HG03575 (cell line): Measurements from ENCODE around the gene SHANK1.

Source experiments
- ATAC-seq: cut with Tn5 transposase; IDR thresholded peaks from one replicate; pipeline ENCODE4 v1.9.1; 2021; ENCODE audit not compliant: unreplicated experiment, insufficient number of reproducible peaks, low FRiP score; ENCODE audit errors: extremely low read depth

The SHANK1 gene

DNA sequence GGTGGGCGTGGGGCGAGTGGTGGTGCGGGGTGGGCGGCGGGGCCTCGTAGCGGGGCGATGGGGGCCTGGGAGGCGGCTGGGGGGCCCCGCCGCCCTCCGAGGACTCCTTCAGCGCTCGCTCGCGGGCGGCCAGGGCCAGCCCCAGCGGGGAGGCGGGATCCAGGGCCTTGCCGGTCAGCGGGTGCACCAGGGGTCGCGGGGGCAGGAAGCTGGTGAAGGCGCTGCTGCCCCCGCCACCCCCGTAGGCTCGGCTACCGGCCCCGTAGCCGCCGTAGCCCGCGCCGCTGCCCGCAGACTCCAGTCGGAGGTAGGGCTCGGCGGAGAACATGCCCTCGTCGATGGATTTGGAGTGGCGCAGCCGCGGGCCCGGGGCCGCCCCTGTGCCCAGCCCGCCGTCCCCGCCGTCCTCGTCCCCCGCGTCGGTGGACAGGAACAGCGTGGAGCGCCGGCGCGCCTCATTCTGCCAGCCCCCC lies 51.8 kb downstream of the SHANK1 start:
- no peak for ATAC-seq

DNA sequence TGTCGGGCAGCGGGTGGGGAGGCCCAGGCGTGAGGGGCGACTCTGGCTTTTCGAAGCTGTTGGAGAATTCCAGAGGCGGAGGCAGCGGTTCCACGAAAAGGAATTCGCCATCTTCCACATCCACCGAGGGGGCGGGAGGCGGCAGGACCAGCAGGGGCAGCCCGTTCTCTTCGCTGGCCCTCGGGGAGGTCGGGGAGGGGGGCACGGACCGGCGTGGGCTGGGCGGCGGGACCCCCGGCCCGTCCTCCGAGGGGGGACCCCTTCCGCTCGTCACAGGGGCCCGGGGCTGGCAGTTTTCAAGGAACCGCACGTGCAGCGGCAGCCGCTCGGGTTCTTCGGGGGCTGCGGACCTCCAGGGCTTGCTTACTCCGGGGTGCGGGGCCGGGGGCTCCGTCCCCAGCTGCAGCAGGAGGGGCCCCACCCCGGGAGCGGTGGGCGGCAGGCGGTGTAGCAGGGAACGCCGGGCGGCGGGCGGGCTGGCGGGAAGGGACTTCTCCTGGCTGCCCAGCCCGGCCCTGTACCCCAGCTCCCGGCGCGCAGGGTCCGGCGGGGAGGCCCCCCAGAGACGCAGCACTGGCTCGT lies 52.3 kb downstream of the SHANK1 start:
- no peak for ATAC-seq

DNA sequence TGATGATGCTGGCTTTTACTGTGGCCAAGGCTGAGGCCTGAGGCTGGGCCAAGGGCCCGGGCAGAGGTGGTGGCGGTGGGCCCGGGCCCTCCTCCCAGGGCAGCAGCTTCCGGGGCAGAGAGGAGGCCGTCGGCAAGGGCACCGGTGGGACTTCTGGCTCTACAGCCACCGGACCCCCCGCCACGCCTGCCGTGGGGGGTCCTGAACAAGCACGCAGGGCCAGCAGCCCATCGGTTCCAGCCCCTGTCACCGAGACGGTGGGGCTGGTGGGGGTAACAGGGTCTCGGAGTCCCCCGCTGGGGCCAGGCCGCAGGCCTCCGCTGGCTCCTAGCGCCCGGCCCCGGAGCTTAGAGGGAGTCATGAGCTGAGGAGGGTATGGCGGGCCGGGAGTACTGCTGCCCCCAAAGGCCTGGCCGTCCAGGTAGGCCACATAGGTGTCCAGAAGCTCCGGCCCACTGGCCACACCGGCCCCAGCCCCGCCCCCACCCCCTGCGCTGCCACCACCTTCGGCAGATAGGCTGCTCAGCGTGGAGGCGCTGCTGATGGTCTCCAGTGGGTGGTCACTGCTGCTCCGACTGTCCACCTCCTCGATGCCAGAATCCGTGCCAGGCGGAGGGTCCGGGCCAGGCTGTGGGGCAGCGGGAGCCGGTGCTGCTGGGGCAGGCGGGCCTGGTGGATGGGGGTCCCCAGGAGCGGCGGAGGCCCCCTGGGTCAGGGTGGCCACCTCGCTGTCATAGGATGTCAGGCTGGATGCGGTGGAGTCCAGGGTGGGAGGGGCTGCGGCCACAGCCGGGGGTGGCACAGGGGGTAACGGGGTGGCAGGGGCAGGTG lies 53.0 kb downstream of the SHANK1 start:
- no peak for ATAC-seq

DNA sequence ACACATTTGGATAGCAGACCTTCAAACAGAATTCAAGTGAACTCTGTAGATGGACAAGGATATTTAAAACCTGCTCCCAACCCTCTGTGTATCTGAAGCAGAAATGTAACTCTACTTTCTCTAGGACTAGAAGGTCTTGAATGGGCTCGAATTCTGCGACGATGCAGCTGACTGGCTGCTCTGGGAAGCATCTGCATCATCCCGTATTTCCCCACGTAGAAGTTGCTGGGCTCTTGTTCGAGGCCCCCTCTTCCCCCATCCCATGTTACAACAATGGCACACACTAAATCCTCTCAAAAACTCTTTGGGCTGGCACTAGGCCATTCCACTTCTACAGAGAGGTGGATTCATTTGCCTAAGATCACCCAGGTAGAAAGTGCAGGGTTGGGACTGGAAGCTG lies 55.4 kb downstream of the SHANK1 start:
- no peak for ATAC-seq

DNA sequence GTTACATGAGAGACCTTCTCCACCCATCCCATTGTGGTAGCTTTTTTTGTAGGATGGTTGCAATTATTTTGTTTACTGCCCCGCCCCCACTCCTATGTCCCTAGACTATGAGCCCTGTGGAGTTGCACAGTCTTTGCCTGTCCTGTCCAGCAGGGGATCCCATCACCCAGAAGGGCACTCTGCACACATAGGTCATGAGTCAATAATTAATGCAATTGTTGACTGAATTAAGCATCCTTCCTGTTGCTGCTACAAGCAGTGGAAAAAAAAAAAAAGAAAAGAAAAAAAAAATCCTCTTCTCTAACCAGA lies 56.2 kb downstream of the SHANK1 start:
- no peak for ATAC-seq

DNA sequence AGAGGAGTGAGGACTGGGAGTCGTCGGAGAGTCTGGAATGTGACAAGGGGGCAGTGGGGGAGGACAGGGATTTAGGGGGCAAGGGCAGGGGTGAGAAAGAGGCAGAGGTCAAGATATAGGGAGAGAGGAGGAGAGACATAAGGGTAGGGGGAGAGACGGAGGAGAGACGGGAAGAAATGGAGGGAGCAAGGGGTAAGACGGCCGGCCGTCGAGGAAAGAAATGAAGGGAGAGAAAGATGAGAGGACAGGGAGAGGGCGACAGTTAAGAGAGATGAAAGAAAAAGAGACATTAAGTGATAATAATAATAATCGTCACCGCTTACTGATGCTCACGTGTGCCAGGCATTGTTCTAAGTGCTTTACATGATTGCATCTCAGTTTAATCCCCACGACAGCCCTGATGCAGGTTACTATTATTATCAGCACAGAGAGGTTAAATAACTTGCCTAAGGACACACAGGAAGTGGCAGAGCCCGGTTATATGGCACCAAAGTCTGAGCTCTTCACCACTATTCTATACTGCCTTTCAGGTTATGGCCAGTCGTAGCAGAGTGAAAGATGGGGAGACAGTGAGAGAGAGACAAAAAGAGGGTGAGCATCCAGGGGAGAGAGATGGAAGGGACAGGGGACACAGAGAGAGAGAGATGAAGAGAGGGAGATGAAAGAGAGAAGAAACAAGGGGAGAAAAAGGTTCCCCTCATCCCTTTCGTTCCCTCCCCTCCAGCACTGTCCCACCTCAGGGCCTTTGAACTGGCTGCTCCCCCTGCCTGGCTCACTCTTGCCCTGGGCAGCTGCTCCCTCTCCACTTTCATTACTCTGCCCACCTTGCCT lies 56.7 kb downstream of the SHANK1 start:
- ATAC-seq, result no peak

DNA sequence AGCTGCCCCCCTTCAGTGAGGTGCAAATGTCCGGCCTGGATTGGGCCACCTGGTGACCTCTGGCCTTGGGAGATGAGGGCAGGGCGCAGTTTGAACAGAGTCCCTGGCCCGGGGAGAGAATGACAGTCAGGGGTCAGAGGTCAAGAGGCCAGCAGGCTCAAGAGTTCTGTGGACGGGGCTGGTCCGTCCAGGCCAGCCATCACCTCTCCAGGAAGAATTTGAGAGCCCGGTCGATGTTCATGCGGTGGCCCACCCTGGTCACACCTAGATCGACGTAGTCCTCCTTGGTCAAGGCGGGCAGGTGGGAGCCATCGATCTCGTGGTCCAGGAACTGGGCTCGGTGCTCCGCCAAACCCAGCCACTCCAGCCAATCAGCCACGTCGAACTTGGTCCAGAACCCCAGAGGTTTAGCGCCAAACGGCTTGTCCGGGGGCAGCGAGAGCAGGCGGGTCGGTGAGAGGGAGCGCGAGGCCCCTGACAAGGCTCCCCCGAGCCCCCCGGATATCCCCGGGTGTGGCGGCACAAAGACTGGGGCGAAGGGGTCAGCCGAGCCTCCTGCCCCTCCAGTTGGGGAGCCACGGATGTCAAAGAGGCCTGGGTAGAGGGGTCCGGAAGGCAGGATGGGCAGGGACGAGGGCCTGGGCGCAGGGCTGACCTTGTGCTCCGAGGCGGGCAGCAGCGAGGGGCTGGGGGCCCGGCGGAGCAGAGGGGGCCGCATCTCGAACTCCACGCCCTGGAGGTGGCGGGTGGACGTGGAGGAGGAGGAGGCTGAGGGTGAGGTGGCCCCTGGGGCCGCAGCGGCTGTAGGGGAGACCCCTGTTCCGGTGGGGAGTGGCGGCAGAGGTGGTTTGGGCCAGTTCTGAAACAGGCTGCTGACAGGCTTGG lies 57.6 kb downstream of the SHANK1 start:
- ATAC-seq, result no peak

DNA sequence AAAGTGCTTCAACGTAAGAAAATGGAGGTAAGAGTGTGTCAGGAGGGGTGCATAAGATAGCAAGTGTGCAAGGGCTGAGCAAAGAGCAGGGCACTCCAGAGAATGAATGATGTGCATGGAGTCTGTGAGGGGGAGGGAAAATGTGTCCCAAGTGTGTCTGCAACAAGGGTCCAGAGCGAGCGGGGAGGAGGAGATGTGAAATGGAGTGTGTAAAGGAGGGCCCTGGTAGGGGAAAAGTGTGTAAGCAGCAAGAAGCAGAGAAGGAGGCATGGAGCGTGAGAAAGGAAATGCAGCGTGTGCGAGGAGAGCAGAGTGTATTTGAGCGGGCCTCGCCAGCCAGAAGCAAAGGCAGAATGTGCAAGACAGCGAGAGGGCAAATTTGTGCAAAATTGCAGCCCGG lies 58.6 kb downstream of the SHANK1 start:
- no peak for ATAC-seq

DNA sequence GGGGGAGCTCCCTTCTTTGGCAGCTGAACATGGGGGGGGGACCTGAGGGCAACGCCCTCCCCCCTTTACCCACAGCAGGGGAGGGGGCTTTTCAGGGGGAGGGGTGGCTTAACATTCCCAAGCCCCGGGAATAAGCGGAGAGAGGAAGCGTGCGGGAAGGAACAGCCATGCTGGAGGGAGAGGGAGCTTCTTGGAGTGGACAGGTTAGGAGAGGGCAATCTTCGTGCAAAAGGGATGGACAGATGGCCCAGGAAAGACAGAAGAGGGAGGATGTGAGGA lies 59.6 kb downstream of the SHANK1 start:
- no peak for ATAC-seq

DNA sequence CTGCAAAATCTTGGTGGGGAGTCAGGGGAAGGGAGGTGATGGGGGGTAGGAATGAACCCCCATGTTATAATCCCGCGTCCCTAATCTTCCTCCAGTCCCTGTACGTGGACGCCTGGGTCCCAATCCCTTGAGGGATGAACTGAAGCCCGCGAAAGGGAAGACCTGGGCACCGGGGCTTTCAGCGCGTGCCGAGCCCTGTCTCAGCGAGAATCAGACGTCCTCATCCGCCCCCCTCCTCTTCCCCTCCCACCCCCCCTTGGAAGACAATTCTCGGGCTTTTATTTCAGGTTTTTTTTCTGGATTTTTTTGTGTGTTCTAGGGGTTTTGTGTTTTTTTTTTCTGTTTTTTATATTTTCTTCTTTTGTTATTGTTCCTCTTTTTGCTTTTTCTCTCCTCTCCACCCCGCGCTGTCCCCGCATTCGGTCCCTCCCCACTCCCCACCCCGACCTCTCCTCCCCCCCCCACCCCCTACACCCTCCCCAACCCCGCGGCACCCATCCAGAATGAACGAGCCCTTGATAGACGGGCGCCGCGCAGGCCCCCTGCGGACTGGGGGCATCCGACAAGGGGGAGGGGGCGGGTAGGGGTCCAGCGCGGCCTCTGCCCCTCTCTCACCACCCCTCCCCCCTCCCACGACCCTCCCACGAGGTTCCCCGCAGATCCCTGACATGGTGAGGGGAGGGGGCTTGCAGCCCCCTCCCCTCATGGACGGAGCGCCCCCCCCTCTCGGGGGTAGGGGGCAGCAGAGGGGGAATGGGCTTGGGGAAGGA lies 60.1 kb downstream of the SHANK1 start:
- ATAC-seq, result no peak

DNA sequence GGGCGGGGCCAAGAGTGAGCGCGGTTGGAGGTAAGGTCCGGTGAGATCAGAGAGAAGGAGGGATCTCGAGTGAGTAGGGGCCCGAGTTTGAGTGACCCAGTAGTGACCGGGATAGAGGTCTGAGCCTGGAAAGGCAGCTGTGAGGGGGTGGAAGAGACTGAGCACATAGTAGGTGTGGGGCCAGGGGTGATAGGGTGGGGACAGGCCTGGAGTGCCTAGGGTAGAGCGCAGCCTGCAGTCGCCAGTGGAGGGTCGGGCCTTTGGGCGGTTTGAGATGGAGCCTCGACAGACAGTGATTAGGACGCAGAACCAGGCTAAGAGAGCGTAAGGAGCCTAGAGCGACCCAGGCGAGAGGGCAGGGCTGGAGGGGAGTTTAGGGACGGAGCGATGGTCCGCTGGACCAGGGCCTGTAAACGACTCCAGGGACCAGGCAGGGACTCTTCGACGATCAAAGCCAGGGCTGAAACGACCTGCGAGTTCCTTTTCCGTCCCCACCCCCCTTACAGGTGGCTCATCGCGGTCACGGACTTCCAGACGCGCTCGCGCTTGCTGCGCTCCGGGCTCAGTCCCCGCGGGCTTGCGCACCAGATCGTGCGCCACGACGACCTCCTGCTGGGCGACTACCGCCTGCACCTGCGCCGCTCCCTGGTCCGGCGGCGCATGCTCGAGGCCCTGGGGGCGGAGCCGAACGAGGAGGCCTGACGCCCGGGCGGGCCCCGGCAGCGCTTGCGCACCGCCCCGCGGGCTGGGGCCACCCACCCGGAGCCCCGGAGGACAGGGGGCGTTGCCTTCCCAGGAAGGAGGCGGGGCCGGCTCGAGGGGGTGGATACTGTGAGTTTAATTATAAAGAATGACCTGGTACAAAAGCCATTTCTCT lies 60.9 kb downstream of the SHANK1 start:
- ATAC-seq, result no peak

DNA sequence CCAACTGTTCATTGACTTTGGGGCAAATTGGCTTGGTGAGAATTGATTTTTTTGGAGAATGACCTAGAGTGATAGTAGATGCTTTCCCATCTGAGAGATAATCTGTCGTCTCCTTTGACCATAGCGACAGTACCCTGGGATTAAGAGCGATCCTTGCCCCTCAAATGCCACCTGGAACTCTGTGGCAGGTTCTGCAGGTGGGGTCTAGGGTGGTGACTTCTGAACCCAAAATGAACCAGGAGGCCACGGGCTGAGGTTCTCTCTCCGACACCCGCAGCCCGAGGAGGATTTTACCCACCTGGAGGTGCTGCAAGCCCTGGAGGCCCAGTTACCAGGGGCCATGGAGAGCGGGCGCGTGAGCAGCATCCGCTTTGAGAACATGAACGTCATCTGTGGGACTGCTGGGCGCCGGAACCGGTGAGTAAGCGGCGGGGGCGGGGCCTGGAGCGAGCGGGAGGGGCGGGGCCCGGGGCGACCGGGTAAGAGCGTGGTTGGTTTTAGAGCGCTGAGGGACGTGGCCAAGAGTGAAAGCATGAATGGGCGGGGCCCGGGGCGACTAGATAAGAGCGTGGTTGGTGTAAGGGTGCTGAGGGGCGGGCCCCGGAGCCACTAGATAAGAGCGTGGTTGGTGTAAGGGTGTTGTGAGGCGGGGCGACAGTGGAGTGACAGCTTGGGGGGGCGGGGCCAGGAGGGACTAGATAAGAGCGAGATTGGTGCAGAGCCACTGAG lies 61.7 kb downstream of the SHANK1 start:
- no peak for ATAC-seq

DNA sequence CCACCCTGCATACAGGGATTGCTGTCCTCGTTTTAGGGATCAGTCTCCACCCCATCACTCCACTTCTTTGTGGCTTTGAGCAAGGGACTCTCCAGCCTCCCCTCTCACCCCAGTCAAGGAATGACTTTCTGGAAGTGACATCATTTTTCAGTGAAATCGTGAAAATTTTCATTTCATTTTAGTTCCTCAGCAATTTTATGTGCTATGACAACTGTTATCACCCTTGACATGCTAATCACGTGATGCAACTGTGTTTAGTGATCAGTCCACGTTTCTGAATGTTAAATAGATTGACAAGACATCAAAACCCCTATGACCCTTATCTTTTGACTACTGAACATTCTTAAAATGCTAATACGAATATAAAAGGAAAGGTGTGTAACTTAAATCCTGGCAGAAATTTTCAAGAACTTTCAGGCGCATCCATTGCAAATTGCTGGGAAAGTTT lies 62.4 kb downstream of the SHANK1 start:
- no peak for ATAC-seq

DNA sequence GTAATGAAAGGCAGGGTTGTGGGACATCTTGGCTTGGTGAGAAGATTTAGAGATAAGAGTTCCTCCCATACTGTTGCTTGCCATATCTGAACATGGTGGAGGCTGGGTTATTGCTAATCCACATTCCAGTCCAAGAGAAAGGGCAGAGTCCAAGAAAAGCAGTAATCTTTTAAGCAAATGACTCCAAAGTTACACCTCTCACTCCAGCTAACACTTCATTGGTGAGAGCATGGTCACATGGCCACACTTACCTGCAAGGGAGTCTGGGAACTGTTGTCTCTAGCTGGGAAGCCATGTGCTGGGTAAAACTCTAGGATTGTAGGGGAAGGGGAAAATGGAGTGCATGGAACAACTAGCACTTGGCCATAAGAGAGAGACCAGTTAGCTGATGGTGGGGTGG lies 64.7 kb downstream of the SHANK1 start:
- no peak for ATAC-seq

DNA sequence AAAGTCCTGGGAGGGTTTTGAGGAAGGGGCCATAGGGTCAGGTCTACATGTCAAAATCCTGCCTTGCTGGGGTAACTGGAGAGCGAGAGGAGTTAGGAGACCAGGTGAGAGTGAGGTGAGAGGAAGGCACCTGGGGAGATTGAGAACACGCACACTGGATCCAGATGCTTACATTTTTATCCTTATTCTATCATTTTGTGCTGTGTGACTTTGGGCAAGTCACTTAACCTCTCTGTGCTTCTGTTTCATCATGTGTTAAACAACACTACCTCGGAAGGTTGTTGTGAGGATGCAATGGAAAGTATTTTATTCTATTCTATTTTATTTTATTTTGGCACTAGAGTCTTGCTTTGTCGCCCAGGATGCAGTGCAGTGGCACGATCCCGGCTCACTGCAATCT lies 66.9 kb downstream of the SHANK1 start:
- no peak for ATAC-seq

DNA sequence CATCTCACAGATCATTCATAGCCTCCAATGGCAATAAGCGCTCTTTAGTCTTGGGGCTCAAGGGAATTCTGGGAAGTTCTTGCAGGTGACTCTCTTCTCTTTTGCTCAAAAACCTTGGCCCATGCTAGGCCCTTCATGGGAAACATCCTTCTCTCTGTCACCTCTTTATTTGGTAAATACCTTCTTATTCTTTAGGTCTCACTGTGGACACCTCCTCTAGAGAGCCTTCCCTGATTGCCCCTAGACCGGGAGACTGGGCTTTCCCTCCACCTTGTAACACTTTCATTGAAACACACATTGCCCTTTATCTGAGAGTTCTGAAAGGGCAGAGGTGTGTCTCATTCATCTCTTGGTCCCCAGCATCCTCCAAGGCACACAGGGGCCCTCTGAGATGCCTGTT lies 68.4 kb downstream of the SHANK1 start:
- ATAC-seq, result no peak
